ENCODE measurements around the gene CNFN.
"Not testable (repeated sequence)": the region's sequence is repeated elsewhere in the genome, so short reads cannot be mapped to it uniquely, and the experiment has no call there.

CNFN gene

GRCh38 chr19:42348211-42348610 is 41.9 kb downstream of the CNFN start:
- DNase-seq = no peak

DNA sequence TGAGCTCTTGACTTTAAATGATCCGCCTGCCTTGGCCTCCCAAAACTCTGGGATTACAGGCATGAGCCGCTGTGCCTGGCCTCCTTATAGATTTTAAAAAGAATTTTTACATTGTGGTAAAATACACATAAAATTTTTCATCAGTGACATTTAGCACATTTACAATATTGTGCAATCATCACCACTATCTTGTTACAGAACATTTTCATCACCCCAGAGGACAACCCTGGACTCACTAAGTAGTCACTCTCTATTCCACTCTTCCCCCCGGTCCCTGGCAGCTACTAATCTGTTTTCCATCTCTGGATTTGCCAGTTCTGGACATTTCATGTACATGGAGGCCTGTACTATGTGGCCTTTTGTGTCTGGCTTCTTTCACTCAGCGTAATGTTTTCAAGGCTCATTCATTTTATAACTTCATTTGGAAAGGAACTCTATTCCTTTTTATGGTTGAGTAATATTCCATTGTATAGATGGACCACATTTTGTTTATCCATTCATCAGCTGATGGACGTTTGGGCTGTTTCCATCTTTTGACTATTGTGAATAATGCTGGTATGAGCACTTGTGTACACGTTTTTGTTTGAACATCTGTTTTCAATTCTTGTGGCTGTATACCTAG is 44.8 kb downstream of the CNFN start:
- DNase-seq = no peak

GRCh38 chr19:42344336-42344893 is 45.7 kb downstream of the CNFN start:
- DNase-seq = no peak

DNA sequence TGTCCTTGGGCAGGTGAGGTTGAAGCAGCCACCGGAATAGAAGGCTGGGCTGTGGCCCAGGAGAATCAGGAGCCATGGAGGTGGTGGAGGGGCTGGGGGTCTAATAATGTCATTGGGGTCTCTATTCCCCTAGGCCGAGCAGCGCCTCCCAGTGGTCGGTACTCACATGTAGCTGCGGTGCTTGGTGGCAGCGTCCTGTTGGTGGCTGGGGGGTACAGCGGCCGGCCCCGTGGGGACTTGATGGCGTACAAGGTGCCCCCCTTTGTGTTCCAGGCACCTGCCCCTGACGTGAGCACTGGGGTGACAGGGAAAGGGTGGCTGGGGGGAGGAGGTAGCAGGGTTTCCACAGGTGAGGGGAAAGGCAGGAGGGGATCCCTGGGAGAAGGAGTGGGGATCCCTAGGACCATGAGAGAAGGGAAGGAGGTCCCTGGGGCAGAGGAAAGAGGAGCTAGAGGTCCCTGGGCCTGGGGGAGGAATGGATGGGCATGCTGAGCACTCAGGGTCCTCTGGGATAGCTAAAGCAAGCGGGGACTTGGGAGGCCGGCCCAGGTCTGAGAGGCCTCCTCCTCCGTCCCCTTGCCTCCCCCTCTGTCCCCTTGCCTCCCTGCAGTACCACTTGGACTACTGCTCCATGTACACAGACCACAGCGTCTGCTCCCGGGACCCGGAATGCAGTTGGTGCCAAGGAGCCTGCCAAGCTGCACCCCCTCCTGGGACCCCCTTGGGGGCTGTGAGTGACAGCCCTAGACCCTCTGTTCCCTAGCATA is 46.6 kb downstream of the CNFN start:
- DNase-seq = no peak

DNA sequence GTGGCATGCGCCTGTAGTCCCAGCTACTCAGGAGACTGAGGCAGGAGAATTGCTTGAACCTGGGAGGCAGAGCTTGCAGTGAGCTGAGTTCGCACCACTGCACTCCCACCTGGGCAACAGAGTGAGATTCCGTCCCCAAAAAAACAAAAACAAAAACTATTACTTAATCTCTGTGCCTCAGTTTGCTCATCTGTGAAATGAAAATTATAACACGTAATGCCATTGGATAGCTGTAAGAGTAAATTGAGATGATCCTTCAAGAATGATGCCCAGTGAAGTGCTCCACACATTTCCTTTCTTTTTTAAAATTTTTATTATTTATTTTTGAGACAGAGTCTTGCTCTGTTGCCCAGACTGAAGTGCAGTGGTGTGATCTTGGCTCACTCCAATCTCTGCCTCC is 50.2 kb downstream of the CNFN start:
- not testable (repeated sequence) for DNase-seq

GRCh38 chr19:42339126-42339860 is 50.8 kb downstream of the CNFN start:
- DNase-seq = not testable (repeated sequence)
